ENCODE measurements around the gene FAM163A. TPM values are rescaled to one million over a fixed set of nuclear protein-coding genes. Genes with fewer than 3 reads are reported as not detected.

FAM163A gene
- total and polyA plus RNA-seq, 9 of the 15 experiments (the other 6 are each of a cell fraction or from before 2014, with no cell fraction given): not detected

GRCh38 chr1:179708434-179709195 is 34.5 kb upstream of the FAM163A start:
- no peaks in the 10 kb centered on the region for H3K36me3 ChIP-seq (ENCODE audit: control insufficient read depth, insufficient read depth, low read length)
- no peak overlapping the region for H3K4me3 ChIP-seq
- DNase-seq (ENCODE audit: extremely low read depth in 1 of 4, low spot score in 3 of 4) (no peak), FAIRE-seq (no peak), ATAC-seq (0 out of 3 replicates have a peak, but pooled peaks have one; percentile 44)
- no peaks in the 10 kb centered on the region for H3K4me1 ChIP-seq (replicated peaks in 1 of 2; ENCODE audit: control insufficient read depth in 2 of 2, insufficient read depth in 2 of 2, low read length in 2 of 2)
- BruUV-seq (replicated peaks): no TSS peak
- POLR2A ChIA-PET: interaction anchor here (2.0 kb wide), 1 partner anchor 101 kb away, joined by 7 read pairs; no protein-coding TSS in a partner anchor
- intact Hi-C loops (cut with micrococcal nuclease) (loop anchor here (5.0 kb wide), 1 partner anchor 534 kb away; no protein-coding TSS in a partner anchor), in situ Hi-C loops (cut with MboI) (loop anchor here (5.0 to 10.0 kb wide), 2 partner anchors 464 to 706 kb away; no protein-coding TSS in a partner anchor)
- H3K9me1 ChIP-seq (ENCODE audit: control insufficient read depth, insufficient read depth, low read length): no peaks in the 10 kb centered on the region
- no peaks in the 10 kb centered on the region for H4K20me1 ChIP-seq (replicated peaks; ENCODE audit: control insufficient read depth, insufficient read depth, low read length)
- H3K79me2 ChIP-seq (ENCODE audit: control insufficient read depth, insufficient read depth, low read length): no peaks in the 10 kb centered on the region
- H3K9me3 ChIP-seq (replicated peaks; ENCODE audit: control insufficient read depth, insufficient read depth, low read depth, low read length): no peaks in the 10 kb centered on the region
- H3K27me3 ChIP-seq (ENCODE audit: control insufficient read depth in 2 of 2, insufficient read depth in 2 of 2, low read length in 2 of 2): peaks cover 0 to 3% of the 10 kb centered on the region in 2 experiments; a peak in 2 of 5 replicates
- WGBS (ENCODE audit: insufficient coverage, low coverage, missing lambda C conversion rate): 2% methylated on average over 6 of the region's 6 CpGs
- H3K9ac ChIP-seq (ENCODE audit: insufficient read depth in 1 of 2, low read depth in 2 of 2, low read length in 2 of 2): no peak overlapping the region
- H3K4me2 ChIP-seq (ENCODE audit: insufficient read depth, low read length): no peak overlapping the region
- CTCF ChIA-PET (ENCODE audit: low intra/inter-chr PET ratio): interaction anchor here (1.5 kb wide), 1 partner anchor 471 kb away, joined by 3 read pairs; no protein-coding TSS in a partner anchor
- no peak overlapping the region for H3K27ac ChIP-seq (ENCODE audit: extremely low read depth, low read depth, low read length)
- no peak overlapping the region for H2AFZ ChIP-seq (ENCODE audit: low read depth, low read length)
- no peak for TF ChIP-seq ARID2 (IDR thresholded peaks at IDR 0.05)
- TF ChIP-seq ZNF717 (CRISPR knock-in tag; IDR thresholded peaks at IDR 0.05): no peak
- TF ChIP-seq MAFK (IDR thresholded peaks at IDR 0.05; ENCODE audit: low read length): peak; percentile 80
- TF ChIP-seq SUPT5H (IDR thresholded peaks at IDR 0.05): no peak
- no peak for TF ChIP-seq ZNF395 (CRISPR knock-in tag; IDR thresholded peaks at IDR 0.05)
- no peak for TF ChIP-seq ZNF140 (CRISPR knock-in tag; IDR thresholded peaks at IDR 0.05)
- no peak for TF ChIP-seq NR1H2 (CRISPR knock-in tag; IDR thresholded peaks at IDR 0.05)
- TF ChIP-seq ZNF445 (CRISPR knock-in tag; IDR thresholded peaks at IDR 0.05; ENCODE audit: low read depth): no peak
- no peak for TF ChIP-seq DIDO1 (tag; IDR thresholded peaks at IDR 0.05; ENCODE audit: low read depth)
- TF ChIP-seq MAFG (tag; conservative IDR thresholded peaks at IDR 0.05): peak; percentile 80
- no peak for TF ChIP-seq PCBP2 (IDR thresholded peaks at IDR 0.05; ENCODE audit: low read depth, low read length, poor library complexity, severe bottlenecking)
- TF ChIP-seq MAFF (IDR thresholded peaks at IDR 0.05; ENCODE audit: low read length): peak; percentile 85
- no peak for TF ChIP-seq MAZ (CRISPR knock-in tag; conservative IDR thresholded peaks at IDR 0.05 in 1 of 2, IDR thresholded peaks at IDR 0.05 in 1 of 2)
- no peak for TF ChIP-seq PYGO2 (tag; IDR thresholded peaks at IDR 0.05)
- no peak for TF ChIP-seq POLR2B (IDR thresholded peaks at IDR 0.05; ENCODE audit: low read depth, partially characterized antibody)
- no peak for TF ChIP-seq RFX5 (IDR thresholded peaks at IDR 0.05; ENCODE audit: low read depth, low read length)
- peak; percentile 79 for TF ChIP-seq C11orf30 (IDR thresholded peaks at IDR 0.05; ENCODE audit: low read depth)
- no peak for TF ChIP-seq ELF2 (CRISPR knock-in tag; IDR thresholded peaks at IDR 0.05)
- TF ChIP-seq ZBTB17 (CRISPR knock-in tag; IDR thresholded peaks at IDR 0.05): no peak
- no peak for TF ChIP-seq PREB (CRISPR knock-in tag; IDR thresholded peaks at IDR 0.05)
- TF ChIP-seq MBD2 (IDR thresholded peaks at IDR 0.05; ENCODE audit: borderline replicate concordance, low read depth): no peak
